GM19043 (cell line): ENCODE data around the gene ZNF175.
"Not testable (repeated sequence)": the region's sequence is repeated elsewhere in the genome, so short reads cannot be mapped to it uniquely, and the experiment has no call there.

Experiments used
- ATAC-seq: cut with Tn5 transposase; IDR thresholded peaks from one replicate; pipeline ENCODE4 v1.9.1; 2021; ENCODE audit warnings: low read depth; ENCODE audit not compliant: unreplicated experiment

ZNF175 gene

GRCh38 chr19:51626675-51627074 lies 55.6 kb downstream of the ZNF175 start:
- ATAC-seq, result no peak

GRCh38 chr19:51627491-51628138 lies 56.5 kb downstream of the ZNF175 start:
- no peak for ATAC-seq

GRCh38 chr19:51628153-51628939 lies 57.3 kb downstream of the ZNF175 start:
- no peak for ATAC-seq

GRCh38 chr19:51630315-51630714 lies 59.2 kb downstream of the ZNF175 start, which contains the start of gene SIGLEC5:
Gene SIGLEC5, minus strand, starts transcription at chr19:51630401. Its CDS starts 66 bp downstream, at chr19:51630335.
- ATAC-seq, result not testable (repeated sequence)

GRCh38 chr19:51632126-51632525 lies 61.0 kb downstream of the ZNF175 start:
- ATAC-seq, result no peak

- no peak for ATAC-seq
These were observed 66.4 kb downstream of the ZNF175 start for GRCh38 chr19:51637362-51637978.

- no peak for ATAC-seq
These were observed 68.8 kb downstream of the ZNF175 start for GRCh38 chr19:51639916-51640315.

GRCh38 chr19:51640386-51640785 lies 69.3 kb downstream of the ZNF175 start:
- no peak for ATAC-seq

- ATAC-seq, result no peak
These were observed 70.6 kb downstream of the ZNF175 start for GRCh38 chr19:51641648-51642047.
